ENCODE data around the gene NKX6-1. TPM values are rescaled to one million over a fixed set of nuclear protein-coding genes. Genes with fewer than 3 reads are reported as not detected.

The NKX6-1 gene
- total RNA-seq, 2 experiments from 2014 or later: not detected

- intact Hi-C loops (cut with micrococcal nuclease): no loop called here
- H3K9me3 Mint-ChIP-seq: no peaks in the 10 kb centered on the region
- no peak overlapping the region for H3K27ac Mint-ChIP-seq
- peaks cover 13% of the 10 kb centered on the region for H3K4me1 Mint-ChIP-seq (ENCODE audit: low read depth)
- peaks cover 4% of the 10 kb centered on the region for H3K36me3 Mint-ChIP-seq (ENCODE audit: low read depth)
- ChIA-PET CTCF (interaction anchor here (1.2 kb wide), 1 partner anchor 10 kb away, joined by 4 read pairs; no protein-coding TSS in a partner anchor), POLR2A (no interaction called here)
- H3K27me3 Mint-ChIP-seq: peaks cover 82% of the 10 kb centered on the region
- no peak for ATAC-seq
- H3K4me3 Mint-ChIP-seq: no peak overlapping the region
- TF ChIP-seq, protein P1, sequence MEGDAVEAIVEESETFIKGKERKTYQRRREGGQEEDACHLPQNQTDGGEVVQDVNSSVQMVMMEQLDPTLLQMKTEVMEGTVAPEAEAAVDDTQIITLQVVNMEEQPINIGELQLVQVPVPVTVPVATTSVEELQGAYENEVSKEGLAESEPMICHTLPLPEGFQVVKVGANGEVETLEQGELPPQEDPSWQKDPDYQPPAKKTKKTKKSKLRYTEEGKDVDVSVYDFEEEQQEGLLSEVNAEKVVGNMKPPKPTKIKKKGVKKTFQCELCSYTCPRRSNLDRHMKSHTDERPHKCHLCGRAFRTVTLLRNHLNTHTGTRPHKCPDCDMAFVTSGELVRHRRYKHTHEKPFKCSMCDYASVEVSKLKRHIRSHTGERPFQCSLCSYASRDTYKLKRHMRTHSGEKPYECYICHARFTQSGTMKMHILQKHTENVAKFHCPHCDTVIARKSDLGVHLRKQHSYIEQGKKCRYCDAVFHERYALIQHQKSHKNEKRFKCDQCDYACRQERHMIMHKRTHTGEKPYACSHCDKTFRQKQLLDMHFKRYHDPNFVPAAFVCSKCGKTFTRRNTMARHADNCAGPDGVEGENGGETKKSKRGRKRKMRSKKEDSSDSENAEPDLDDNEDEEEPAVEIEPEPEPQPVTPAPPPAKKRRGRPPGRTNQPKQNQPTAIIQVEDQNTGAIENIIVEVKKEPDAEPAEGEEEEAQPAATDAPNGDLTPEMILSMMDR (IDR thresholded peaks at IDR 0.05): no peak
- no peak for DNase-seq
Measured at GRCh38 chr4:84492737-84493091, 6.4 kb downstream of the NKX6-1 start.

DNA sequence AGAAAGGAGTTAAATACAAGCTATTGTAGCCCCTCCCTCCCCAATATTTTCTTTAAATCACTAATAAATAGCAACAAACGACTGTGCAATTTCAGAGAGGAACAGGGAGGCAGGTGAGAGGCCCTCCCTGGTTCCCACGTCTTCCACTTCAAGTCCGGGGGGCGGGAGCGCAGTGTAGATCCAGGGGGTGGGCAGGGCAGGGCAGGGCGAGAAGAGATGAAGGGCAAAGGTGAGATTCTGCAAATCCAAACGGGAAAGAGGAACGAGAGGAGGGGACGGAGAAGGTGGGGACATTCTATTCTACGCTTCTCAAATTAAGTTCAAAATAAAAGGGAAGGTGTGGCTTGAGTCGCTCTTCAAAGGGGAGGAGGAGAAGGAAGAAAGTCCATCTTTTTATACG, 6.8 kb downstream of the NKX6-1 start:
- TF ChIP-seq, protein P1 (IDR thresholded peaks at IDR 0.05): no peak
- Mint-ChIP-seq H3K9me3 (no peaks in the 10 kb centered on the region), H3K27ac (no peak overlapping the region), H3K4me1 (ENCODE audit: low read depth) (peaks cover 13% of the 10 kb centered on the region), H3K4me3 (no peak overlapping the region), H3K36me3 (ENCODE audit: low read depth) (peaks cover 4% of the 10 kb centered on the region), H3K27me3 (peaks cover 84% of the 10 kb centered on the region)
- DNase-seq (no peak), ATAC-seq (no peak)
- ChIA-PET CTCF (interaction anchor here (1.2 to 1.6 kb wide), 3 partner anchors 9 to 20 kb away, joined by 4 read pairs; no protein-coding TSS in a partner anchor), POLR2A (no interaction called here)
- intact Hi-C loops (cut with micrococcal nuclease): no loop called here

GRCh38 chr4:84491481-84491880, 7.6 kb downstream of the NKX6-1 start:
- no peak overlapping the region for H3K27ac Mint-ChIP-seq
- H3K27me3 Mint-ChIP-seq: peaks cover 80% of the 10 kb centered on the region
- intact Hi-C loops (cut with micrococcal nuclease): no loop called here
- no peak overlapping the region for H3K4me3 Mint-ChIP-seq
- no peaks in the 10 kb centered on the region for H3K36me3 Mint-ChIP-seq (ENCODE audit: low read depth)
- CTCF ChIA-PET: interaction anchor here (0.9 to 1.6 kb wide), 4 partner anchors 8 to 20 kb away, joined by 4 read pairs; no protein-coding TSS in a partner anchor
- H3K4me1 Mint-ChIP-seq (ENCODE audit: low read depth): peaks cover 6% of the 10 kb centered on the region
- DNase-seq: no peak
- no peak for ATAC-seq
- no peaks in the 10 kb centered on the region for H3K9me3 Mint-ChIP-seq
- POLR2A ChIA-PET: no interaction called here
- TF ChIP-seq, protein P1 (IDR thresholded peaks at IDR 0.05): no peak

DNA sequence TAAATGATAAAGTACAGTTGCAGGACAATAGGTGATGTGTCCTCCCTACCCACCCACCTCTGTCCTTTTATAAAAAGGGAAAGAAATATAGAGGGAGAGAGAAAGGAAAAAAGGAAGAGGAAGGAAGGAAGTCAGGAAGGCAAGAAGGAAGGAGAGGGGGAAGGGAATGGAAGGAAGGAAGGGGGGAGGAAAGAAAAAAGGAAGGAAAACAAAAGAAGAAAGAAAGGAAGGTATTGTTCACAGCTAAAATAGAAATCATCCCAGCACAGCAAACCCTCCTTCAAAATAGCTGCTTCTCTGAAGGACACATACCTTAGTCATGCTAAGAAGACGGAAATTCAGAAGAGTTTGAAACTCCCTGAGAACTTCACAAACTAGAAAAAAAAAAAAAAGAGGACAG, 8.4 kb downstream of the NKX6-1 start:
- no peaks in the 10 kb centered on the region for H3K9me3 Mint-ChIP-seq
- H3K4me3 Mint-ChIP-seq: no peak overlapping the region
- peaks cover 6% of the 10 kb centered on the region for H3K4me1 Mint-ChIP-seq (ENCODE audit: low read depth)
- DNase-seq (no peak), ATAC-seq (no peak)
- ChIA-PET CTCF (interaction anchor here (0.9 to 1.6 kb wide), 3 partner anchors 12 to 19 kb away, joined by 4 read pairs; no protein-coding TSS in a partner anchor), POLR2A (no interaction called here)
- no peaks in the 10 kb centered on the region for H3K36me3 Mint-ChIP-seq (ENCODE audit: low read depth)
- intact Hi-C loops (cut with micrococcal nuclease): no loop called here
- H3K27ac Mint-ChIP-seq: no peak overlapping the region
- TF ChIP-seq, protein P1 (IDR thresholded peaks at IDR 0.05): no peak
- H3K27me3 Mint-ChIP-seq: peaks cover 79% of the 10 kb centered on the region

DNA sequence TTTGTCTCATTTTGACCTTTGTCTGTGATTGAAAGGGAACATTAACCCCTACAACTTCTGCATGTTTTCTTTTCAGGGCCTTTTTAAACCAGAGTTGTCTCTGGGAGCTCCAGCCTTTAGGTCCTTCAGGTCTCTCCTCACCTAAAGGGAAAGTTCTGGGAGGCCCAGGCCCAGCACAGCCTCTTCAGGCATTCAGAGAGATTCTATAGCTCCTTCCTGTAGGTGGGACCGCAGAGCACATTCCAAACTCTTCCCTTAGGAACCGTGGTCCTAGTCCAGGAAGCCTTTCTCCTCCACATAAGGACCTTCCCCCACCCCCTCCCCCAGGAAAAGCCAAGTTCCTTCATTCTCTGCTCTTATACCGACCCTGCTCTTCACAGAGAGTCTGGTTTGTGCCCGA, 14.9 kb downstream of the NKX6-1 start:
- H3K27ac Mint-ChIP-seq: no peak overlapping the region
- H3K36me3 Mint-ChIP-seq (ENCODE audit: low read depth): peaks cover 1% of the 10 kb centered on the region
- ATAC-seq: no peak
- intact Hi-C loops (cut with micrococcal nuclease): no loop called here
- H3K9me3 Mint-ChIP-seq: peaks cover 3% of the 10 kb centered on the region
- H3K4me1 Mint-ChIP-seq (ENCODE audit: low read depth): peaks cover 9% of the 10 kb centered on the region
- H3K4me3 Mint-ChIP-seq: no peak overlapping the region
- ChIA-PET POLR2A (no interaction called here), CTCF (interaction anchor here (1.5 to 2.4 kb wide), 2 partner anchors 10 to 18 kb away, joined by 3 to 7 read pairs; no protein-coding TSS in a partner anchor)
- peaks cover 79% of the 10 kb centered on the region for H3K27me3 Mint-ChIP-seq
- TF ChIP-seq, protein P1 (IDR thresholded peaks at IDR 0.05): no peak
- no peak for DNase-seq

All from activated CD8-positive, alpha-beta T cell treated with anti-CD3 and anti-CD28 coated beads for 36 hours (primary cell).